Forelimb muscle (tissue), 1 donor: ENCODE measurements around the gene LRBA. TPM values are rescaled to one million over a fixed set of nuclear protein-coding genes. Genes with fewer than 3 reads are reported as not detected.
"Not testable (repeated sequence)": the region's sequence is repeated elsewhere in the genome, so short reads cannot be mapped to it uniquely, and the experiment has no call there.

Source experiments
- DNase-seq: peaks from one replicate; pipeline ENCODE4 v3.0.0-alpha.2; 2013; ENCODE audit warnings: low read depth
- polyA plus RNA-seq: library from polyadenylated mRNA; unstranded; fragments of 120-200 nt; gene quantifications from one replicate; pipeline ENCODE4 v1.2.1, GENCODE V29; 2013; ENCODE audit not compliant: insufficient read length

Gene LRBA
- polyA plus RNA-seq = 21.0 TPM

GRCh38 chr4:151014521-151015458 is at the start of gene LRBA:
Gene LRBA, minus strand, starts transcription at chr4:151015284. Its CDS starts 642 bp downstream, at chr4:151014642.
- no peak for DNase-seq

- DNase-seq = not testable (repeated sequence)
Observed at GRCh38 chr4:151063143-151063542, 48.1 kb upstream of the LRBA start.

- no peak for DNase-seq
Observed at GRCh38 chr4:151055539-151055938, 40.5 kb upstream of the LRBA start.

- no peak for DNase-seq
Observed at GRCh38 chr4:151052785-151053184, 37.7 kb upstream of the LRBA start.

- no peak for DNase-seq
Observed at GRCh38 chr4:151049430-151049884, 34.4 kb upstream of the LRBA start.

- no peak for DNase-seq
Observed at GRCh38 chr4:151048913-151049312, 33.8 kb upstream of the LRBA start.

GRCh38 chr4:151046609-151047008 is 31.5 kb upstream of the LRBA start:
- no peak for DNase-seq

- DNase-seq = no peak
Observed at GRCh38 chr4:151045907-151046306, 30.8 kb upstream of the LRBA start.

GRCh38 chr4:151043803-151044515 is 28.9 kb upstream of the LRBA start:
- DNase-seq = no peak

- DNase-seq = no peak
Observed at GRCh38 chr4:151039733-151040132, 24.6 kb upstream of the LRBA start.

- DNase-seq = no peak
Observed at GRCh38 chr4:151038452-151039157, 23.5 kb upstream of the LRBA start.

GRCh38 chr4:151035911-151036310 is 20.8 kb upstream of the LRBA start:
- no peak for DNase-seq

- DNase-seq = no peak
Observed at GRCh38 chr4:151035328-151035727, 20.2 kb upstream of the LRBA start.

GRCh38 chr4:151034829-151035228 is 19.7 kb upstream of the LRBA start:
- DNase-seq = no peak

GRCh38 chr4:151031831-151032605 is 16.9 kb upstream of the LRBA start:
- no peak for DNase-seq

- no peak for DNase-seq
Observed at GRCh38 chr4:151029537-151029936, 14.5 kb upstream of the LRBA start.

GRCh38 chr4:151029006-151029405 is 13.9 kb upstream of the LRBA start:
- not testable (repeated sequence) for DNase-seq

- DNase-seq = no peak
Observed at GRCh38 chr4:151025759-151026158, 10.7 kb upstream of the LRBA start.

GRCh38 chr4:151022586-151022985 is 7.5 kb upstream of the LRBA start:
- no peak for DNase-seq

GRCh38 chr4:151021637-151022334 is 6.7 kb upstream of the LRBA start:
- DNase-seq = no peak
